Stimulated activated naive CD8-positive, alpha-beta T cell treated with anti-CD3 and anti-CD28 coated beads, Interleukin-15, Interleukin-2, amounts not matched to agents 100 U/mL and 50 U/mL, for 24 hours (primary cell): Measurements from ENCODE around the gene C1R.
"Not testable (repeated sequence)": the region's sequence is repeated elsewhere in the genome, so short reads cannot be mapped to it uniquely, and the experiment has no call there.

Source experiments
- ATAC-seq: fragments of 150-1000 bp; cut with Tn5 transposase; one replicate; pipeline ENCODE4 v1.10.0; 2021
- DNase-seq: peaks from one replicate; pipeline ENCODE4 v3.0.0; 2021

The C1R gene

DNA sequence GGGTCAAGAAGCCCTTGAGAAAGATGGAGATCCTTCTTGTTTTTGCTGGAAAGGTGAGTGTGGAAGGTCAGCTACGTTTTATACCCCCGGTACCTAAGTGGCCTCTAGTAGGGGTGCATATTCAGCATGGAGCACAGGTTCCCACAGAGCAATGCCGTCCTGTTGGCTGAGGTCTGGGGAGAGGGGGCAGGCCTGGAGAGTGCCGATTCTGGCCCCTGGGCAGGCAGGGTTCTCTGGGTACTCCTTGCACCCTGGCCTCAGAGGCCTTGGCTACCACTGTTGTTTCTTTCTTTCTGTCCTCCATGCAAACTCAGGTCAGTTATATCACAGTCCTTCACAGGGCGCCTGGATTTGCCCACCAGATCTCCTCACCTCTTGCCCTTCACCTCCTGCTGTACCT is 27.9 kb upstream of the C1R start:
- DNase-seq, result no peak
- no peak for ATAC-seq

DNA sequence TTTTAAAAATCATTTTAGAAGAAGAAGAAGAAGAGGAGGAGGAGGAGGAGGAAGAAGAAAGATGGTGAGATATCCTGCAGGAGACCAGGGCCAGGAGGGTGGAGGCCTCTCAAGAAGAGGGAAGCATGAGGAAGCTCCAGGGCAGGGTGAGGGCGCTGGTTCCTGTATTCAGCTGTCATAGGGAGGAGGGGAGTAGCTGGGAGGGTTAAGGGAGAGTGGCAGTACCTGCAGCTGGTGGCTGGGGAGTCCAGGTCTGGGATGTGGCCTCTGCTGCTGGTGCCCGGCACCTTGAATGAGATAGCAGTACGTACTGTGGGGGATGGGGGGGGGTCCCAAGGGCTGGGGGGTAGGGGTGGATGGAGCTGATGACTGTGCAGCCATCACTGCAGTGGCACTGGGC is 26.6 kb upstream of the C1R start:
- DNase-seq, result no peak
- ATAC-seq, result no peak

GRCh38 chr12:7117670-7118069 is 25.4 kb upstream of the C1R start:
- no peak for DNase-seq
- no peak for ATAC-seq

- DNase-seq, result no peak
- ATAC-seq, result no peak
Measured at GRCh38 chr12:7116916-7117315, 24.7 kb upstream of the C1R start.

DNA sequence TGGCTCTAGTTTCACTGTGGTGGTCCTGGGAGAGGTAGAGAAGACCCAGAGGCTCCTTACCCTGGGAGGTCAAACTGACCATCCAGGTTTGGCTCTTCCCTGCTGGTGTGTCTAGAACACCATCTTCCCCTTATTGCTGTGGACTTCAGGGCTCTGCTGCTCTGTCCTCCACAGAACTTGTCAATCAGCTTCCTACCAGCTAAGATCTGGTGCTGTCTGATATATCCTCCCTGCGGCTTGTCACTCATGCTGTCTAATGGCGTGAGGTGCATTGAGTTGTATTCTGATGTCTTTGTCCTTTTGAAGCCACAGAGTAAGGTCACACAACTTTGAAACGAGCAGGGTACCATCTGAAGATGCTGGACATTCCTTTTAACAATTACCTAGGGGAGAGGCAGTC is 24.0 kb upstream of the C1R start:
- DNase-seq (no peak), ATAC-seq (no peak)

GRCh38 chr12:7114851-7115250 is 22.6 kb upstream of the C1R start:
- no peak for ATAC-seq
- no peak for DNase-seq

DNA sequence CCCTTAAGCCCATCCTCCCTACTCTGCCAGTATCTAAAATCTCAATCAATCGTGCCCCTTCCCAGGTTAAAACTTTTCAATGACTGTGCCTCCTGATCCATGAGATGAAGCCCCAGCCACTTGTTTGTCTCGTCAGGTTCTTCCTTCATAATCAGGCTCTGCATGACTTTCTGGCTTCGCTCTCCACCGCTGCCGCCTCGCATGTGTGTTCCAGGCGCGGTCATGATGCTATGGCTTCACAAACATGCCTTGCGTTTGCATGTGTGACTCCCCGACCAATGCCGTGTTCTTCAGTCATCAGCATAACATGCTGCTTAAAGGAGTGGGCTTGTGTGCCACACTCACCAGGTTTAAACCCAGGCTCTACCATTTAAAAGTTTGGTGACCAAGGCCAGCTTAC is 21.8 kb upstream of the C1R start:
- no peak for ATAC-seq
- no peak for DNase-seq

- ATAC-seq (no peak), DNase-seq (peak; percentile 36)
Measured at GRCh38 chr12:7113389-7113871, 21.2 kb upstream of the C1R start.

DNA sequence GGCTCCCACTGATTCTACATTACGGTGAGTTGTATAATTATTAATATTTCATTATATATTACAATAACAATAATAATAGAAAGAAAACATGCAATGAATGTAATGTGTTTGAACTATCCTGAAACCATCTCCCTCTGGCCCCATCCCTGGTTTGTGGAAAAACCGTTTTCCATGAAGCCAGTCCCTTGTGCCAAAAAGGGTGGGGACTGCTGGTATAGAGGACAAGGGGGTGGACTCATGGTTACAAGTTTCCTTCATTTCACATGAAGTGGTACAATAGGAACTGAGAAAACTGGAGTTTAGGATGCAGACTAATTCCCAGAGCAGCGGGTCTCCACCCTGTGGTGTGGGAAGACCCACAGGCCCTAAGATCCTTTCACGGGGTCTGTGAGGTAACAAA is 19.8 kb upstream of the C1R start:
- ATAC-seq (no peak), DNase-seq (no peak)

- ATAC-seq (no peak), DNase-seq (no peak)
Measured at GRCh38 chr12:7110661-7111060, 18.4 kb upstream of the C1R start.

DNA sequence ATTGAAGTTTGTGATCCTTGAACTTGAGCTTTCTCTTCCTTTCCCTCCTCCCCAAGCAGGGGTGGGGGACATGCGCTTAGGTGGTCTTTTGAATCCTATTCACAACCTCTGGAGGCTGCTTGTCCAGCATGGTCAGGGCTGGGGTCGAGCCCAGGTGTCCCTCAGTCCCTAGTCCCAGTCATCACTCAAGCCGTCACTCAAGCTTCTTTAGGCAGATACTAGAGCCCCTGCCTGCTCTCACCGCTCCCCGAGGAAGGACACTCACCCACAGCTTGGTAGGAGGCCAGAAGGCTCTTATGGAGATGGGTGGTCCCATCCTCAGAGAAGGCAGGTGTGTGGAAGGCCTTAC is 17.3 kb upstream of the C1R start:
- DNase-seq (no peak), ATAC-seq (no peak)

DNA sequence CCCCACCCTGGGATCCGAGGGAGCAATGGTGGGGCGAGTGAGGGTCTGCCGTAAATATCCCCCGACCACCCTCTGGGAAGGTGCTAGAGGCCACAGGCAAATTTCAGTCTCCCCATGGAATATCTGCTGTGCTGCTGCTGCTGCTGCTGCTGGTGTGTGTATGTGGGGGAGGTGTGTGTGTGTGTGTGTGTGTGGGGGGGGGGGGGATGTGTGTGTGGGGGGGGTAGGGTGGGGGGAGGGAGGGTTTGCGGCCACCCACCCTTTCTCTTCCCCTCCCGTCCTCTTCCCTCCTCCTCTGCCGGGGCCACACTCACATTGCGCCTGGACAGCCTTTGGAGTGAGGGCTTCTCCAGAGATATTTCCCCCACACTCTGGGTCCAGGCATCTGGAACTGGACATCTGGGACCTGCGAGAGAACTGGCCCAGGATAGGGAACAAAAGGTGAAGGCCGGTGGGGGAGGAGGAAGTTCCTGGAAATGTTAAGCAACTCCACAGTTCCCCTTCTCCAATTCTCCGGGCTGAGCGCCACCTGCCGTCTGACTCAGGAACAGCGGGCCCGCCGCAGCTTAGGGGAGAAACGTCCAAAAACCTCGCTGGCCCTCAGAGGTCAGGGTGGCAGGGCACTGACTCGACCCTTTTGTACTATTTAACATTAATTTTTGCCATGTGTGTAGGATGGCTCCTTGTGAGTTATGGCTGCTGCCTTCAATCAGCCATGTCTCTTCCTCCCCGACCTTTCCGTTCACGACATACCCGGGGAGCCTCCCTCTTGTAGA is 16.7 kb upstream of the C1R start, which contains the start of gene C1RL:
Gene C1RL, minus strand, starts transcription at position 419 of the 776 bp plus-strand sequence. Its CDS starts 34 bp downstream, at position 385.
- DNase-seq, result peak; percentile 94

GRCh38 chr12:7108003-7108795 is 16.0 kb upstream of the C1R start:
- DNase-seq, result peak; percentile 82
- peak; percentile 92 for ATAC-seq

More for the DNA sequence above, 16.7 kb upstream of the C1R start, which contains the start of gene C1RL:
- peak; percentile 48 for ATAC-seq

- DNase-seq, result no peak
- ATAC-seq, result no peak
Measured at GRCh38 chr12:7107636-7108002, 15.4 kb upstream of the C1R start.

GRCh38 chr12:7107181-7107580 is 14.9 kb upstream of the C1R start:
- ATAC-seq, DNase-seq: not testable (repeated sequence)

DNA sequence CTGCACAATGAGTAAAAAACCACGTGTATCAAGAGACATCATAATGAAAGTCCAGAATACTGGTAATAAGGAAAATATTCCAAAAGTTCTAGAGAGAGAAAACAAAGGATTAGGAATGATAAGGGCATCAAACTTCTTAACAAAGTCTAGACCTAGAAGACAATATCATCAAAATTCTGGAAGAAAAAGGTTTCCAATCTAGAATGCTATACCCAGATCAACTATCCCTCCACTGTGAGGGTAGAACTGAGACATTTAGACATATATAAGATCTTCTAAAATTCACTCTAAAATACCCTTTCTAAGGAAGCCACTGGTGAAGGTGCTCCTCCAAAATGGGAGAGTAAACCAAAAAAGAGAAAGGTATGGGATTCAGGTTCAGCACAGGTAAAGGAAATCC is 13.8 kb upstream of the C1R start:
- no peak for DNase-seq
- no peak for ATAC-seq

DNA sequence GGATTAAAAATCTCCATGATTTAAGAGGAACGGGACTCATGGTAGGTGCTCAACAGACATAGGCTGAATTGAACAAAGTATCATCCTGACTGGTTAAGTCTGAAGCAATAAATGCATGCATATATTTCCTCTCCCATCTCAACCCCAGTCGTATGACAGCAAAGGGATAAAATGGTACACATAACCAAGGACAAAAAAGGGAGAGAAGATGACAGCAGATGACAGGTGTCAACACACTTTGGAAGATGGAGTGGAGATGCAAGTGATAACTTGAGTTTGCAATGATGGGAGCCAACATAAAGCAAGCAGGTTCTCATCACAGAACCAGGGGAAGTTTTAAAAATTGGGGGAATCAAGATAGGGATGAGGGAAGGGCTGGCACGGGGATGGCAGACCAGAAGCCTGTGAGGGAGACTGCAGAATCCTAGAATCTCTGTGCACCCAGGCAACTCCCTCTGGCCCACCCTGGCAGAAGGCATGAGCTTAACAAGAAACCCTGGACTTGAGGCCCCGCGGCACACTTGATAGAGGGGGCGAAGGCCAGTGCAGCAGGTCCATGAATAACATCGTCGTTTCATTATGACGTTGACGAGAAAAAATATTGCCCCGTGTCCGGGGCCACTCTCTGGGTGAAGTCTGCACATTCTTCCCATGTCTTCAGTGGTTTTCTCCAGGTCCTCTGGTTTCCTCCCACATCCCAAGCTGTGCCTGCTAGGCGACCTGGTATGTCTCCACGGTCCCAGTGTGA is 11.8 kb upstream of the C1R start:
- DNase-seq, result no peak
- no peak for ATAC-seq

DNA sequence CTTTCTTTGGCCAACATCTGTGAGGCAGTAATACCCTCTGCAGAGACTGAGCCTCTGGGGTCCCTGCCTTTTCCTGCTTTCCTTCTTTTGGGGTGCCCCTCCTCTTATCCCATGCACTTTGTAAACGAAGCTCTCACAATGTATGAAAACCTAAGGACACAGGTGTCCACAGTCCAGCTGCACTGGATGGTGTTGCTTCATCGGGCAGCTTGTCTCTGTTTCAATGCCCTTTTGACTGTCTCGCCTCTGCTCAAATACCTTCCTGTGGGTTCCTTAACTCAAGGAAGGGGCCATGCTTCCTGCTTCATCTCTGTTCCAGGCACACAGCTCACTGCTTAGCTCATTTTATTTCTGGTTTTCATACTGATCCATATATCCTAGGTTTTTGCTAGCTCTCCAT is 10.3 kb upstream of the C1R start:
- no peak for ATAC-seq
- DNase-seq, result no peak

DNA sequence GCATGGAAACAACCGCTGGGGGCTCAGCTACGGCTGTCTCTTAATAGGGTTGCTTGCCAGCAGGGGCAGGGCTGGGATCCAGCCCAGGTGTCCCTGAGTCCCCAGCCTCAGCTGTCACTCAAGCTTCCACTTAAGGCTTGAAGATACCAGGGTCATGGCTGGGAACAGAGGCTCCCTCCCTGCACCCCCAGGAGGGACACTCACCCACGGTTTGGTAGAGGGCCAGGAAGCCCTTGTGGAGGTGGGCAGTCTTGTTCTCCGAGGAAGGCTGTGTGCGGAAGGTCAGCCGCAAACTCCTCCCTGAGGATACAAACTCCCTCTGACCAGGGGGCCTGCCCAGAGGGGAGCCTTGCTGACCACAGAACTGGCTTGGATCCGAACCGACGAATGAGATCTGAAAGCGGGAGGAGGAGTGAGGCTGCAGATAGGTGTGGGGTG is 9.5 kb upstream of the C1R start:
- DNase-seq (no peak), ATAC-seq (no peak)

DNA sequence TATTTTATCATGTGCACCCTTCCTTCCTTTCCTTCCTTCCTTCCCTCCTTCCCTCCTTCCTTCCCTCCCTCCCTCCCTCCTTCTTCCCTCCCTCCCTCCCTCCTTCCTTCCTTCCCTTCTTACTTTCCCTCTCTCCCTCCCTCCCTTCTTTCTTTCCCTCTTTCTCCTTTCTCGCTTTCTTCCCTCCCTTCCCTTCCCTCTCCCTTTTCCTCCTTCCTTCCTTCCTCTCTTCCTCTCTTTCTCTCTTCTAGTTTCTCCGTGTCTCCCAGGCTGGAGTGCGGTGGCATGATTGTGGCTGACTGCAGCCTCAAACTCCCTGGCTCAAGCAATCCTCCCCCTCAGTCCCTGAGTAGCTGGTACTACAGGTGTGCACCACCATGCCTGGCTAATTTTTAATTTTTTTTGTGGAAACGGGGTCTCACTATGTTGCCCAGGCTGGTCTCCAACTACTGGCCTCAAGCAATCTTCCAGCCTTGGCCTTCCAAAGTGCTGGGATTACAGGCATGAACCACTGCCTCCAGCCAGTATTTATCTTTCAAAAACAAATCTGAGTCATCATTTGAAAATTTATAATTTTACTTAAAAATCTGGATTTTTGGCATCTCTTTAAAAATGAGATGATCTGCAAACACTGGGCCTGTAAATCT is 8.9 kb upstream of the C1R start:
- DNase-seq (no peak), ATAC-seq (no peak)

DNA sequence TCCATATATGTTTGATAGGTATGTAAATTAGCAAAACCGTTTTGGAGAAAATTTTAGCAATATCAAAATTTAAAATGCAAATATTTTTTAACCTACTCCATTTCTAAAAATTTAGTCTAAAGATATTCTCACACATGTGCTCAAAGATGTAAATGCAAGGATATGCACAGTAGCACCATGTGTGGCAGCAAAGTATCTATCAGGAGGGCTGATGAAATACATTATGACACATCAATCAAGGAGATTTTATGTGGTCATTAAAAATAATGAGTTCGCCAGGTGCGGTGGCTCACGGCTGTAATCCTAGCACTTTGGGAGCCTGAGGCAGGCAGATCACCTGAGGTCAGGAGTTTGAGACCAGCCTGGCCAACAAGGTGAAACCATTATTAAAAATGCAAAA is 8.0 kb upstream of the C1R start:
- ATAC-seq (no peak), DNase-seq (no peak)

- no peak for DNase-seq
- ATAC-seq, result no peak
Measured at GRCh38 chr12:7099290-7099996, 7.2 kb upstream of the C1R start.
